Osteoblast (primary cell): Measurements from ENCODE around the gene NDUFS5. TPM values are rescaled to one million over a fixed set of nuclear protein-coding genes. Genes with fewer than 3 reads are reported as not detected.
A peak's percentile ranks its signal among the peaks of the same experiment; 100 is the strongest.

Experiments used
- DNase-seq: peaks from one replicate; pipeline ENCODE4 v3.0.0; 2011; ENCODE audit warnings: low spot score, mixed read lengths; ENCODE audit not compliant: insufficient read length; ENCODE audit errors: missing footprints
- H2AFZ ChIP-seq: 2 replicates; pipeline ENCODE4 v1.6.0; 2011; ENCODE audit warnings: mild to moderate bottlenecking, low read length
- H3K27ac ChIP-seq: 2 replicates; pipeline ENCODE4 v1.5.1; 2011; ENCODE audit warnings: mild to moderate bottlenecking, low read depth, low read length, moderate library complexity
- H3K27me3 ChIP-seq: 2 replicates; pipeline ENCODE4 v1.6.0; 2012; ENCODE audit warnings: mild to moderate bottlenecking, control low read depth, inconsistent platforms, low read length, moderate library complexity; ENCODE audit not compliant: insufficient read depth
- H3K36me3 ChIP-seq: 2 replicates; pipeline ENCODE4 v1.5.1; 2011; ENCODE audit warnings: mild to moderate bottlenecking, low read length, control low read depth, moderate library complexity; ENCODE audit not compliant: insufficient read depth
- H3K4me1 ChIP-seq: 2 replicates; pipeline ENCODE4 v1.5.1; 2011; ENCODE audit warnings: mild to moderate bottlenecking, low read length, control low read depth, moderate library complexity; ENCODE audit not compliant: insufficient read depth
- H3K4me2 ChIP-seq: 2 replicates; pipeline ENCODE4 v1.6.0; 2011; ENCODE audit warnings: mild to moderate bottlenecking, low read length; ENCODE audit not compliant: insufficient read depth
- H3K4me3 ChIP-seq: fragments of 200-600 bp; sonication (generic); 3 replicates; pipeline ENCODE4 v1.5.1; 2012; ENCODE audit warnings: mild to moderate bottlenecking, low read length, inconsistent platforms; ENCODE audit not compliant: insufficient read depth
- H3K79me2 ChIP-seq: 2 replicates; pipeline ENCODE4 v1.6.0; 2012; ENCODE audit warnings: mild to moderate bottlenecking, low read length, control low read depth, inconsistent platforms; ENCODE audit not compliant: insufficient read depth
- H3K9me3 ChIP-seq: 2 replicates; pipeline ENCODE4 v1.5.1; 2011; ENCODE audit warnings: low read depth, low read length, control low read depth
- H4K20me1 ChIP-seq: 2 replicates; pipeline ENCODE4 v1.6.0; 2012; ENCODE audit warnings: mild to moderate bottlenecking, low read length, control low read depth; ENCODE audit not compliant: insufficient read depth
- CTCF ChIP-seq: IDR thresholded peaks from 2 replicates; pipeline ENCODE4 v1.5.1; 2011; ENCODE audit warnings: mild to moderate bottlenecking, low read depth, low read length, moderate library complexity; ENCODE audit errors: extremely low read depth
- total RNA-seq: library from RNA; depleted of rRNA; stranded (reverse); fragments of >200 nt; gene quantifications from 2 replicates; pipeline ENCODE4 v1.2.3, GENCODE V29; 2012

Gene NDUFS5
- total RNA-seq, 1 donor = 240 TPM

- Histone ChIP-seq H3K4me2 (peak overlapping the region; percentile 75), H3K36me3 (no peaks in the 10 kb centered on the region), H3K79me2 (no peaks in the 10 kb centered on the region), H3K4me3 (peak overlapping the region; percentile 62), H3K27me3 (peaks cover 14% of the 10 kb centered on the region), H3K4me1 (peaks cover 10% of the 10 kb centered on the region), H3K9me3 (no peaks in the 10 kb centered on the region), H2AFZ (peak overlapping the region; percentile 40), H3K27ac (no peak overlapping the region), H4K20me1 (no peaks in the 10 kb centered on the region)
- TF ChIP-seq CTCF = no peak
- peak; percentile 83 for DNase-seq
These were observed 54.7 kb downstream of the NDUFS5 start for GRCh38 chr1:39080831-39081270.

GRCh38 chr1:39081271-39082009 lies 55.3 kb downstream of the NDUFS5 start:
- peak; percentile 91 for DNase-seq
- Histone ChIP-seq H2AFZ (peak overlapping the region; percentile 15), H3K27ac (no peak overlapping the region), H3K4me2 (peak overlapping the region; percentile 76), H4K20me1 (no peaks in the 10 kb centered on the region), H3K4me1 (peaks cover 11% of the 10 kb centered on the region), H3K79me2 (no peaks in the 10 kb centered on the region), H3K27me3 (peaks cover 14% of the 10 kb centered on the region), H3K36me3 (no peaks in the 10 kb centered on the region), H3K9me3 (no peaks in the 10 kb centered on the region), H3K4me3 (peak overlapping the region; percentile 66)
- no peak for TF ChIP-seq CTCF

- H3K79me2 ChIP-seq = no peaks in the 10 kb centered on the region
- DNase-seq = peak; percentile 77
- H3K4me1 ChIP-seq = peaks cover 13% of the 10 kb centered on the region
- no peaks in the 10 kb centered on the region for H3K9me3 ChIP-seq
- no peak for TF ChIP-seq CTCF
- H3K4me2 ChIP-seq = peak overlapping the region; percentile 76
- no peak overlapping the region for H2AFZ ChIP-seq
- H3K27me3 ChIP-seq = peaks cover 14% of the 10 kb centered on the region
- H3K36me3 ChIP-seq = no peaks in the 10 kb centered on the region
- no peak overlapping the region for H3K27ac ChIP-seq
- H4K20me1 ChIP-seq = no peaks in the 10 kb centered on the region
- peak overlapping the region; percentile 66 for H3K4me3 ChIP-seq
These were observed 56.1 kb downstream of the NDUFS5 start for GRCh38 chr1:39082010-39082799.
